ENCODE data around the gene BRIX1. TPM values are rescaled to one million over a fixed set of nuclear protein-coding genes. Genes with fewer than 3 reads are reported as not detected.

Gene BRIX1
- total and polyA plus RNA-seq, 10 donors = 17.8 to 28.3 (median 22.1) TPM

DNA sequence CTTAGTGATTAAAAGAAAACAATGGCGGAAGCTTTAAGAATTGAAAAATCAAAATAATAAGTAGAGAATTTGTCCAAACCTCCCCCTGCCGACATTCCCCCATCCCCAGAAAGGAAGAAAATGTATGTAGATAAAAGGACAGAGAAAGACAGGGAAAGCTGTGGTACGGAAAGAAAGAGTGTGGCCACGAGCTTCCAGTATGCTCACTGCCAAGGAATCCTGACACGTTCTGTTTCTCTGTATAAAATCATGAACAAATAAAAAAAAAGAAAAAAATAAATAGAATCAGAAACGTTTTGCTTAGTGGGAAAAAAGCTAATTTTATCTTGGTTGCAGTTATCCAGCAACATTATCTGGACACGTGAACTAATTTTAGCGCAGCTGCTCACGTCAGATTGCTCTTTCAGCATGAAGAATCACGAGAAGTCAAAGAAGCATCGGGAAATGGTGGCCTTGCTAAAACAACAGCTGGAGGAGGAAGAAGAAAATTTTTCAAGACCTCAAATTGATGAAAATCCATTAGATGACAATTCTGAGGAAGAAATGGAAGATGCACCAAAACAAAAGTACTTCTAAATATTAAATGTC is 29.0 kb downstream of the BRIX1 start:
- Histone ChIP-seq H3K4me1 (no peaks in the 10 kb centered on the region), H3K27ac (no peak overlapping the region), H3K27me3 (replicated peaks in 1 of 7) (no peaks in the 10 kb centered on the region), H3K9me3 (no peaks in the 10 kb centered on the region), H3K36me3 (peaks cover 0 to 100% (median 62%) of the 10 kb centered on the region in 6 donors), H3K4me3 (no peak overlapping the region)
- WGBS, 5 donors = 85 to 96% (median 92%) methylated on average over 11 of the region's 11 CpGs
- no peak for TF ChIP-seq POLR2AphosphoS5 (IDR thresholded peaks at IDR 0.05)
- TF ChIP-seq POLR2A (IDR thresholded peaks at IDR 0.05) = no peak
- TF ChIP-seq, protein P1, sequence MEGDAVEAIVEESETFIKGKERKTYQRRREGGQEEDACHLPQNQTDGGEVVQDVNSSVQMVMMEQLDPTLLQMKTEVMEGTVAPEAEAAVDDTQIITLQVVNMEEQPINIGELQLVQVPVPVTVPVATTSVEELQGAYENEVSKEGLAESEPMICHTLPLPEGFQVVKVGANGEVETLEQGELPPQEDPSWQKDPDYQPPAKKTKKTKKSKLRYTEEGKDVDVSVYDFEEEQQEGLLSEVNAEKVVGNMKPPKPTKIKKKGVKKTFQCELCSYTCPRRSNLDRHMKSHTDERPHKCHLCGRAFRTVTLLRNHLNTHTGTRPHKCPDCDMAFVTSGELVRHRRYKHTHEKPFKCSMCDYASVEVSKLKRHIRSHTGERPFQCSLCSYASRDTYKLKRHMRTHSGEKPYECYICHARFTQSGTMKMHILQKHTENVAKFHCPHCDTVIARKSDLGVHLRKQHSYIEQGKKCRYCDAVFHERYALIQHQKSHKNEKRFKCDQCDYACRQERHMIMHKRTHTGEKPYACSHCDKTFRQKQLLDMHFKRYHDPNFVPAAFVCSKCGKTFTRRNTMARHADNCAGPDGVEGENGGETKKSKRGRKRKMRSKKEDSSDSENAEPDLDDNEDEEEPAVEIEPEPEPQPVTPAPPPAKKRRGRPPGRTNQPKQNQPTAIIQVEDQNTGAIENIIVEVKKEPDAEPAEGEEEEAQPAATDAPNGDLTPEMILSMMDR (IDR thresholded peaks at IDR 0.05 in 8 of 11, conservative IDR thresholded peaks at IDR 0.05 in 3 of 11) = no peak
- DNase-seq = no peak
- intact Hi-C loops (cut with DNase I; ENCODE audit: low total_unique reads) = no loop called here

DNA sequence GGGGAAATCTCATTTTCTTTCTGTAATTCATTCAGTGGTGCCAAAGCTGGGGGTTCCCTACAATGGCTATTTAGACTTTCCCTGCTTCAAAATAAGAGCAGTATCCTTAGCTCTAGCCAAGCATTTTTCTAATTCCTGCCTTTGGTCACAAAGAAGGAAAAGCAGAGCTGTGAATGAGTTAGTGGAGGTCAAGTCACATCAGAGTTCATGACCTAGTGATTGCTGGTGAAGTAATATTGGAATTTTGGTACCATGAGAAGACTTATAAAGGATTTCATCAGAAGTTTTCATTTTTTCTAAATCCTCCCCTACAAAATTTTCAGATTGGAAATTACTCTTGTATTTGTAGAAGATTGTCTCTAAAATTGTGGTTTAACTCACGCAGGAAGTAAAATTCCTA is 41.8 kb downstream of the BRIX1 start:
- Histone ChIP-seq H3K4me1 (no peaks in the 10 kb centered on the region), H3K27me3 (replicated peaks in 1 of 7) (no peaks in the 10 kb centered on the region), H3K27ac (no peak overlapping the region), H3K9me3 (no peaks in the 10 kb centered on the region), H3K36me3 (peaks cover 0 to 45% (median 33%) of the 10 kb centered on the region in 6 donors), H3K4me3 (no peak overlapping the region)
- no peak for DNase-seq
- WGBS, 5 donors = 91 to 97% (median 93%) methylated on average over 1 of the region's 1 CpG
- intact Hi-C loops (cut with DNase I; ENCODE audit: low total_unique reads) = no loop called here
- TF ChIP-seq POLR2AphosphoS5 (IDR thresholded peaks at IDR 0.05) (no peak), POLR2A (IDR thresholded peaks at IDR 0.05) (no peak)
- TF ChIP-seq, protein P1 (IDR thresholded peaks at IDR 0.05 in 8 of 11, conservative IDR thresholded peaks at IDR 0.05 in 3 of 11) = no peak

DNA sequence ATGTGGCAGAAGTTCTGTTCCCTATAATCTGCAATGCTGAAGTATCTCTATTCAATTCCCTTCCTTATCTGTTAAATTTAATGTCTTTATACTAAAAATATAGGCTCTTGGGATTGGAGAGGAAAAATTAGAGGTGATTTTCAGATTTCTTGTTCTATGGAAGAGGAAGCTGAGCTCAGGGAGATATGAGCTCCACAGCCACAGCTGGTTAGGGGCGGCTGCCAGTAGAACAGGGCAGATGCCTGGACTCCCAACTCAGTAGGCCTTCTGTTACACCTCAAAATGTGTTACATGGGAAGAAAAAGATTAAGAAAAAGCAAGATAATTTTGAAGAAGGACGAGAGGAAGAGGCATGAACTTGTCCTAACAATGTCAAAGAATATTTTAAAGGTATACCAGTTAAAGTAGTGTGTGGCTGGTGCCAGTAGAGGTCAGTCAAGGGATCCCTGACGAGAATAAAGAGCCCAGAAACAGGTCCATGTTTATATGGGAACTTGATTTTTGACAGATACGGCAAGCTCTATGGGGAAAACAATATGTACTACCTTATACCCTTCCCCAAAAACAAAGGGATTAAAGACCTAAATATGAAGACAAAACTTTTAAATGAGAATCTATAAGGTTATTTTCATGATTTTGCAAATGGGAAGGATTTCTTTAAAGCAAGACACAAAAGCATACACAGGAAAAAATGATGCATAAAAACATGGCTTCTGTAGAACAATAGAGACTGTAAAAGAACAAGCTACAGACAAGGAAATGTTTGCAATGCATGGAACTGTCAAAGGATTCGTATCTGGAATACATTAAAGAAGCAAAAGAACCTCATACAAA is 42.6 kb downstream of the BRIX1 start:
- H3K27me3 ChIP-seq (replicated peaks in 1 of 7) = no peaks in the 10 kb centered on the region
- WGBS, 5 donors = 51 to 66% (median 60%) methylated on average over 5 of the region's 5 CpGs
- DNase-seq = no peak
- H3K9me3 ChIP-seq = no peaks in the 10 kb centered on the region
- intact Hi-C loops (cut with DNase I; ENCODE audit: low total_unique reads) = no loop called here
- H3K4me1 ChIP-seq = no peaks in the 10 kb centered on the region
- H3K36me3 ChIP-seq = peaks cover 0 to 37% (median 27%) of the 10 kb centered on the region in 6 donors
- H3K27ac ChIP-seq = no peak overlapping the region
- TF ChIP-seq POLR2A (IDR thresholded peaks at IDR 0.05) (no peak), POLR2AphosphoS5 (IDR thresholded peaks at IDR 0.05) (no peak)
- TF ChIP-seq, protein P1 (IDR thresholded peaks at IDR 0.05 in 8 of 11, conservative IDR thresholded peaks at IDR 0.05 in 3 of 11) = peak in 3 of 11 experiments; percentile 8 to 30 (median 14)
- no peak overlapping the region for H3K4me3 ChIP-seq

DNA sequence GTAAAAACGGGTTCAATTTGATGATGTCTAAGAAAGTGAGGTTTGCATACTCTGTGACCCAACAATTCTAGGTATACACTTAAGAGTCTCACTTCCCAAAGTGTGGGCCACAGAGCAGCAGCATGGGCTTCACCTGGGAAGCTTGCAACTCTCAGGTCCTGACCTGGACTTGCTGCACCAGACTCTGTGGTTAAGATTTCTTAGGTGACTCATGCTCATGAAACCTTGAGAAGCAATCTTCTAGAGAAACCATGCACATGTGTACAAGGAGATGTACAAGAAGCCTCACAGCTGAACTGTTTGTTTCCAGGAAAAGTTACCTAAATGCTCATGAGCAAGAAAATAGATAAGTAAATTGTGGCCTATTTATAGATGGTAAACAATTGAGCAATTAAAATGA is 43.8 kb downstream of the BRIX1 start:
- intact Hi-C loops (cut with DNase I; ENCODE audit: low total_unique reads) = no loop called here
- Histone ChIP-seq H3K4me1 (no peaks in the 10 kb centered on the region), H3K36me3 (peaks cover 0 to 25% (median 15%) of the 10 kb centered on the region in 6 donors), H3K4me3 (no peak overlapping the region), H3K27ac (no peak overlapping the region), H3K27me3 (replicated peaks in 1 of 7) (no peaks in the 10 kb centered on the region), H3K9me3 (no peaks in the 10 kb centered on the region)
- TF ChIP-seq, protein P1 (IDR thresholded peaks at IDR 0.05 in 8 of 11, conservative IDR thresholded peaks at IDR 0.05 in 3 of 11) = no peak
- TF ChIP-seq POLR2A (IDR thresholded peaks at IDR 0.05) (no peak), POLR2AphosphoS5 (IDR thresholded peaks at IDR 0.05) (no peak)
- no peak for DNase-seq
- WGBS, 5 donors = 71 to 100% (median 74%) methylated on average over 1 of the region's 1 CpG
